H7 (cell line): ENCODE results near the gene IMMP2L. TPM values are rescaled to one million over a fixed set of nuclear protein-coding genes. Genes with fewer than 3 reads are reported as not detected.
A peak's percentile ranks its signal among the peaks of the same experiment; 100 is the strongest.

Experiments
- DNase-seq: peaks from one replicate; pipeline ENCODE4 v3.0.0; 2012
- H3K27me3 ChIP-seq: 2 replicates; pipeline ENCODE4 v1.6.0; 2011; ENCODE audit warnings: mild to moderate bottlenecking, low read length; ENCODE audit not compliant: control insufficient read depth, insufficient read depth
- H3K36me3 ChIP-seq: replicated peaks from 2 replicates; pipeline ENCODE4 v1.5.1; 2011; ENCODE audit warnings: low read length; ENCODE audit not compliant: control insufficient read depth, insufficient read depth
- H3K4me3 ChIP-seq: 2 replicates; pipeline ENCODE4 v1.5.1; 2011; ENCODE audit warnings: low read depth, mild to moderate bottlenecking, control low read depth, low read length, moderate library complexity; ENCODE audit not compliant: insufficient read depth
- total RNA-seq: library from RNA; depleted of rRNA; stranded (reverse); fragments of >200 nt; shearing (Covaris generic); gene quantifications from 2 replicates; pipeline ENCODE4 v1.2.3, GENCODE V29; 2014

IMMP2L gene
- total RNA-seq, 1 experiment from 2014 or later, result 9.2 TPM

- H3K27me3 ChIP-seq, result no peaks in the 10 kb centered on the region
- no peak for DNase-seq
- H3K4me3 ChIP-seq, result no peak overlapping the region
- H3K36me3 ChIP-seq, result no peaks in the 10 kb centered on the region
Measured at GRCh38 chr7:111433426-111433825, 128.9 kb downstream of the IMMP2L start.

- Histone ChIP-seq H3K4me3 (no peak overlapping the region), H3K36me3 (no peaks in the 10 kb centered on the region), H3K27me3 (no peaks in the 10 kb centered on the region)
- no peak for DNase-seq
Measured at GRCh38 chr7:111429781-111430180, 132.5 kb downstream of the IMMP2L start.

- no peak for DNase-seq
- H3K27me3 ChIP-seq, result no peaks in the 10 kb centered on the region
- H3K36me3 ChIP-seq, result no peaks in the 10 kb centered on the region
- no peak overlapping the region for H3K4me3 ChIP-seq
Measured at GRCh38 chr7:111424768-111425167, 137.5 kb downstream of the IMMP2L start.

- Histone ChIP-seq H3K27me3 (no peaks in the 10 kb centered on the region), H3K36me3 (no peaks in the 10 kb centered on the region), H3K4me3 (no peak overlapping the region)
- no peak for DNase-seq
Measured at GRCh38 chr7:111414374-111414773, 147.9 kb downstream of the IMMP2L start.

GRCh38 chr7:111413739-111414138, 148.6 kb downstream of the IMMP2L start:
- Histone ChIP-seq H3K4me3 (no peak overlapping the region), H3K36me3 (no peaks in the 10 kb centered on the region), H3K27me3 (no peaks in the 10 kb centered on the region)
- peak; percentile 37 for DNase-seq

- Histone ChIP-seq H3K36me3 (no peaks in the 10 kb centered on the region), H3K27me3 (no peaks in the 10 kb centered on the region)
- no peak for DNase-seq
Measured at GRCh38 chr7:111410899-111411298, 151.4 kb downstream of the IMMP2L start.

GRCh38 chr7:111409714-111410422, 152.4 kb downstream of the IMMP2L start:
- no peaks in the 10 kb centered on the region for H3K36me3 ChIP-seq
- no peaks in the 10 kb centered on the region for H3K27me3 ChIP-seq
- DNase-seq, result no peak
- H3K4me3 ChIP-seq, result no peak overlapping the region

More at GRCh38 chr7:111410899-111411298, 151.4 kb downstream of the IMMP2L start:
- no peak overlapping the region for H3K4me3 ChIP-seq

GRCh38 chr7:111408724-111409123, 153.6 kb downstream of the IMMP2L start:
- DNase-seq, result no peak
- no peaks in the 10 kb centered on the region for H3K27me3 ChIP-seq
- no peaks in the 10 kb centered on the region for H3K36me3 ChIP-seq
- H3K4me3 ChIP-seq, result no peak overlapping the region

GRCh38 chr7:111407258-111407657, 155.0 kb downstream of the IMMP2L start:
- H3K4me3 ChIP-seq, result no peak overlapping the region
- DNase-seq, result no peak
- no peaks in the 10 kb centered on the region for H3K27me3 ChIP-seq
- H3K36me3 ChIP-seq, result no peaks in the 10 kb centered on the region

GRCh38 chr7:111405621-111406020, 156.7 kb downstream of the IMMP2L start:
- Histone ChIP-seq H3K36me3 (no peaks in the 10 kb centered on the region), H3K27me3 (no peaks in the 10 kb centered on the region), H3K4me3 (no peak overlapping the region)
- no peak for DNase-seq

GRCh38 chr7:111401516-111401915, 160.8 kb downstream of the IMMP2L start:
- DNase-seq, result no peak
- Histone ChIP-seq H3K4me3 (no peak overlapping the region), H3K27me3 (no peaks in the 10 kb centered on the region), H3K36me3 (no peaks in the 10 kb centered on the region)

- Histone ChIP-seq H3K27me3 (no peaks in the 10 kb centered on the region), H3K36me3 (no peaks in the 10 kb centered on the region), H3K4me3 (no peak overlapping the region)
- no peak for DNase-seq
Measured at GRCh38 chr7:111400088-111400487, 162.2 kb downstream of the IMMP2L start.

GRCh38 chr7:111394891-111395290, 167.4 kb downstream of the IMMP2L start:
- H3K4me3 ChIP-seq, result no peak overlapping the region
- no peaks in the 10 kb centered on the region for H3K27me3 ChIP-seq
- H3K36me3 ChIP-seq, result no peaks in the 10 kb centered on the region
- no peak for DNase-seq

- Histone ChIP-seq H3K27me3 (no peaks in the 10 kb centered on the region), H3K36me3 (no peaks in the 10 kb centered on the region), H3K4me3 (no peak overlapping the region)
- no peak for DNase-seq
Measured at GRCh38 chr7:111393011-111393754, 169.1 kb downstream of the IMMP2L start.

- no peaks in the 10 kb centered on the region for H3K27me3 ChIP-seq
- DNase-seq, result no peak
- H3K36me3 ChIP-seq, result no peaks in the 10 kb centered on the region
- H3K4me3 ChIP-seq, result no peak overlapping the region
Measured at GRCh38 chr7:111392294-111392693, 170.0 kb downstream of the IMMP2L start.
